MM.1S (cell line): ENCODE measurements around the gene CTNND1.

Source experiments
- DNase-seq: peaks from one replicate; pipeline ENCODE4 v3.0.0-alpha.2; 2015
- H2AFZ ChIP-seq: fragments of 300-600 bp; sonication (generic); 2 replicates; pipeline ENCODE4 v1.6.0; 2016; ENCODE audit warnings: antibody characterized with exemption, low read length
- H3F3A ChIP-seq: fragments of 300-600 bp; sonication (generic); 2 replicates; pipeline ENCODE4 v1.6.1; 2016; ENCODE audit warnings: mild to moderate bottlenecking, antibody characterized with exemption, low read length, moderate library complexity, mixed read lengths; ENCODE audit not compliant: insufficient read depth
- H3K27ac ChIP-seq: fragments of 300-600 bp; sonication (generic); 2 replicates; pipeline ENCODE4 v1.5.1; 2016; ENCODE audit warnings: mild to moderate bottlenecking, low read length
- H3K27me3 ChIP-seq: fragments of 300-600 bp; sonication (generic); replicated peaks from 2 replicates; pipeline ENCODE4 v1.6.0; 2016; ENCODE audit warnings: low read length; ENCODE audit not compliant: insufficient read depth
- H3K36me3 ChIP-seq: fragments of 300-600 bp; sonication (generic); replicated peaks from 2 replicates; pipeline ENCODE4 v1.6.1; 2016; ENCODE audit warnings: mild to moderate bottlenecking, low read length, mixed read lengths; ENCODE audit not compliant: insufficient read depth
- H3K4me1 ChIP-seq: fragments of 300-600 bp; sonication (generic); 2 replicates; pipeline ENCODE4 v1.6.1; 2016; ENCODE audit warnings: low read length, mixed read lengths
- H3K4me2 ChIP-seq: fragments of 300-600 bp; sonication (generic); 2 replicates; pipeline ENCODE4 v1.6.0; 2016; ENCODE audit warnings: low read depth, low read length
- H3K4me3 ChIP-seq: fragments of 300-600 bp; sonication (generic); 2 replicates; pipeline ENCODE4 v1.5.1; 2016; ENCODE audit warnings: low read length, mixed read lengths
- H3K79me2 ChIP-seq: fragments of 300-600 bp; sonication (generic); 2 replicates; pipeline ENCODE4 v1.6.1; 2016; ENCODE audit warnings: mixed run types, low read length, mixed read lengths
- H3K9ac ChIP-seq: fragments of 300-600 bp; sonication (generic); 2 replicates; pipeline ENCODE4 v1.6.1; 2016; ENCODE audit warnings: low read length, mixed read lengths
- H3K9me2 ChIP-seq: fragments of 300-600 bp; sonication (generic); replicated peaks from 2 replicates; pipeline ENCODE4 v1.6.1; 2016; ENCODE audit warnings: mild to moderate bottlenecking, low read length, mixed read lengths; ENCODE audit not compliant: insufficient read depth
- H3K9me3 ChIP-seq: fragments of 300-600 bp; sonication (generic); replicated peaks from 2 replicates; pipeline ENCODE4 v1.6.1; 2016; ENCODE audit warnings: mild to moderate bottlenecking, low read length, mixed read lengths; ENCODE audit not compliant: insufficient read depth
- H4K20me1 ChIP-seq: fragments of 300-600 bp; sonication (generic); 2 replicates; pipeline ENCODE4 v1.6.1; 2016; ENCODE audit warnings: mild to moderate bottlenecking, low read length, moderate library complexity, mixed read lengths; ENCODE audit not compliant: insufficient read depth
- EZH2 ChIP-seq: fragments of 300-600 bp; sonication (generic); optimal IDR thresholded peaks from 2 replicates; pipeline ENCODE3; 2017; ENCODE audit warnings: low read depth, mild to moderate bottlenecking, antibody characterized with exemption, low read length, mixed read lengths
- EZH2phosphoT487 ChIP-seq: fragments of 300-600 bp; sonication (generic); IDR thresholded peaks from 2 replicates; pipeline ENCODE4 v1.6.1; 2018; ENCODE audit warnings: antibody characterized with exemption, low read length
- TF ChIP-seq, protein P1 (sequence below): fragments of 300-600 bp; sonication (generic); IDR thresholded peaks from 2 replicates; pipeline ENCODE4 v1.5.1; 2016; ENCODE audit warnings: antibody characterized with exemption, low read length, mixed read lengths

CTNND1 gene

GRCh38 chr11:57815476-57815875 lies 53.9 kb downstream of the CTNND1 start:
- Histone ChIP-seq H3K27me3 (no peaks in the 10 kb centered on the region), H4K20me1 (no peaks in the 10 kb centered on the region), H3K4me2 (no peak overlapping the region), H2AFZ (no peak overlapping the region), H3K79me2 (no peaks in the 10 kb centered on the region), H3K36me3 (no peaks in the 10 kb centered on the region), H3K4me1 (no peaks in the 10 kb centered on the region), H3K9ac (no peak overlapping the region), H3K9me2 (no peaks in the 10 kb centered on the region), H3K4me3 (no peak overlapping the region), H3K9me3 (no peaks in the 10 kb centered on the region), H3K27ac (no peak overlapping the region), H3F3A (no peaks in the 10 kb centered on the region)
- DNase-seq = no peak
- TF ChIP-seq EZH2 = no peak
- TF ChIP-seq, protein P1, sequence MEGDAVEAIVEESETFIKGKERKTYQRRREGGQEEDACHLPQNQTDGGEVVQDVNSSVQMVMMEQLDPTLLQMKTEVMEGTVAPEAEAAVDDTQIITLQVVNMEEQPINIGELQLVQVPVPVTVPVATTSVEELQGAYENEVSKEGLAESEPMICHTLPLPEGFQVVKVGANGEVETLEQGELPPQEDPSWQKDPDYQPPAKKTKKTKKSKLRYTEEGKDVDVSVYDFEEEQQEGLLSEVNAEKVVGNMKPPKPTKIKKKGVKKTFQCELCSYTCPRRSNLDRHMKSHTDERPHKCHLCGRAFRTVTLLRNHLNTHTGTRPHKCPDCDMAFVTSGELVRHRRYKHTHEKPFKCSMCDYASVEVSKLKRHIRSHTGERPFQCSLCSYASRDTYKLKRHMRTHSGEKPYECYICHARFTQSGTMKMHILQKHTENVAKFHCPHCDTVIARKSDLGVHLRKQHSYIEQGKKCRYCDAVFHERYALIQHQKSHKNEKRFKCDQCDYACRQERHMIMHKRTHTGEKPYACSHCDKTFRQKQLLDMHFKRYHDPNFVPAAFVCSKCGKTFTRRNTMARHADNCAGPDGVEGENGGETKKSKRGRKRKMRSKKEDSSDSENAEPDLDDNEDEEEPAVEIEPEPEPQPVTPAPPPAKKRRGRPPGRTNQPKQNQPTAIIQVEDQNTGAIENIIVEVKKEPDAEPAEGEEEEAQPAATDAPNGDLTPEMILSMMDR = no peak
- TF ChIP-seq EZH2phosphoT487 = no peak

DNA sequence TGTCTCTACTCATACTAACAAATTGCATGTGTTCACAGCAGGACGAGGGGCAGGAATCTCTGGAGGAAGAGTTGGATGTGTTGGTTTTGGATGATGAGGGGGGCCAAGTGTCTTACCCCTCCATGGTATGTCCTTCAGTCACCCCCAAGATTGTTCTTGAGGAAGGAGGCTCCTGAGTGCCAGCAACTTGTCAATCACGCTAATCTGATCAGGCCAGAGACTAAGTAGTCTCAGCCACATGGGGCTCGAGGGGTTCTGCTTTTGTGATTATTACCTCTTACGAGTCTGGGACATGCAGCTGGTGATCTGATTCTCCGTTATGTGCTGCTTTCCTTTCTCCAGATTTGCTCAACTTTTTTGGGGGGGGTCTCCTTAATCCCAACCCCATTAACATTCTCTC lies 54.3 kb downstream of the CTNND1 start:
- H3K9me3 ChIP-seq = no peaks in the 10 kb centered on the region
- no peaks in the 10 kb centered on the region for H3F3A ChIP-seq
- no peak overlapping the region for H3K27ac ChIP-seq
- H2AFZ ChIP-seq = no peak overlapping the region
- DNase-seq = no peak
- TF ChIP-seq, protein P1 = no peak
- no peak for TF ChIP-seq EZH2
- no peak for TF ChIP-seq EZH2phosphoT487
- H4K20me1 ChIP-seq = no peaks in the 10 kb centered on the region
- no peaks in the 10 kb centered on the region for H3K36me3 ChIP-seq
- no peaks in the 10 kb centered on the region for H3K9me2 ChIP-seq
- no peaks in the 10 kb centered on the region for H3K4me1 ChIP-seq
- H3K9ac ChIP-seq = no peak overlapping the region
- no peaks in the 10 kb centered on the region for H3K27me3 ChIP-seq
- no peak overlapping the region for H3K4me3 ChIP-seq
- H3K4me2 ChIP-seq = no peak overlapping the region
- no peaks in the 10 kb centered on the region for H3K79me2 ChIP-seq

DNA sequence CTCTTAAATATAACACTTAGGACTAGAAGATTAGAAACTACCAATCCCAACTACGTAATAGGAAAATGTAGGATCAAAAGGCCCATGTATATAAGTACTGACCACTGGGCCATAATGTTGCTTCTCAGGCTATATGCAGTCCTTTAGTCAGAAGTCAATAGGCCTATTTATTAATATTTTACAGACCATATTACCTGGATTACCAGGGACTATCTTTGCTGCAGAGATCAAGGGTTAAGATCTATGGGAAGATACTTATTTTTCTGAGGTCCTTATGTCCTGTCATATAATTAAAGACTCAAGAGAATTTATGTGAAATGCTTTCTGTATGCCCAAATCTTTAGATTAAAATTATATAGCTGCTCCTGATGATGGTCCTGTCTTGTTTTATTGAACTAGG lies 57.2 kb downstream of the CTNND1 start:
- Histone ChIP-seq H3K36me3 (no peaks in the 10 kb centered on the region), H3K9me3 (no peaks in the 10 kb centered on the region), H3K4me3 (no peak overlapping the region), H3F3A (no peaks in the 10 kb centered on the region), H3K4me2 (no peak overlapping the region), H3K9ac (no peak overlapping the region), H2AFZ (no peak overlapping the region), H3K79me2 (no peaks in the 10 kb centered on the region), H3K4me1 (no peaks in the 10 kb centered on the region), H3K9me2 (no peaks in the 10 kb centered on the region), H3K27ac (no peak overlapping the region), H3K27me3 (no peaks in the 10 kb centered on the region), H4K20me1 (no peaks in the 10 kb centered on the region)
- DNase-seq = no peak
- TF ChIP-seq EZH2phosphoT487 = no peak
- no peak for TF ChIP-seq EZH2
- TF ChIP-seq, protein P1 = no peak
